ENCODE data around the gene PSORS1C2. TPM values are rescaled to one million over a fixed set of nuclear protein-coding genes. Genes with fewer than 3 reads are reported as not detected.

The PSORS1C2 gene
- total RNA-seq, 1 donor from 2014 or later = 0.38 TPM

GRCh38 chr6:31144970-31145340, 6.1 kb upstream of the PSORS1C2 start:
- Mint-ChIP-seq H3K9me3 (ENCODE audit: unreplicated experiment) (no peaks in the 10 kb centered on the region), H3K27me3 (ENCODE audit: unreplicated experiment) (peaks cover 4% of the 10 kb centered on the region), H3K27ac (ENCODE audit: unreplicated experiment) (no peak overlapping the region), H3K36me3 (ENCODE audit: low read depth, unreplicated experiment) (peaks cover 6% of the 10 kb centered on the region), H3K4me3 (ENCODE audit: unreplicated experiment) (no peak overlapping the region), H3K4me1 (ENCODE audit: unreplicated experiment) (peaks cover 15% of the 10 kb centered on the region)
- TF ChIP-seq CTCF (IDR thresholded peaks at IDR 0.05; ENCODE audit: unreplicated experiment) = no peak
- DNase-seq (ENCODE audit: low spot score) = no peak

- no peak for DNase-seq (ENCODE audit: low spot score)
- H3K27ac Mint-ChIP-seq (ENCODE audit: unreplicated experiment) = no peak overlapping the region
- H3K36me3 Mint-ChIP-seq (ENCODE audit: low read depth, unreplicated experiment) = peaks cover 6% of the 10 kb centered on the region
- no peak for TF ChIP-seq CTCF (IDR thresholded peaks at IDR 0.05; ENCODE audit: unreplicated experiment)
- H3K4me1 Mint-ChIP-seq (ENCODE audit: unreplicated experiment) = peaks cover 20% of the 10 kb centered on the region
- H3K4me3 Mint-ChIP-seq (ENCODE audit: unreplicated experiment) = no peak overlapping the region
- peaks cover 5% of the 10 kb centered on the region for H3K27me3 Mint-ChIP-seq (ENCODE audit: unreplicated experiment)
- H3K9me3 Mint-ChIP-seq (ENCODE audit: unreplicated experiment) = no peaks in the 10 kb centered on the region
Observed at GRCh38 chr6:31144296-31144969, 5.6 kb upstream of the PSORS1C2 start.

GRCh38 chr6:31143148-31143547, 4.3 kb upstream of the PSORS1C2 start:
- Mint-ChIP-seq H3K27ac (ENCODE audit: unreplicated experiment) (no peak overlapping the region), H3K4me1 (ENCODE audit: unreplicated experiment) (peaks cover 21% of the 10 kb centered on the region), H3K36me3 (ENCODE audit: low read depth, unreplicated experiment) (peaks cover 9% of the 10 kb centered on the region), H3K27me3 (ENCODE audit: unreplicated experiment) (peaks cover 5% of the 10 kb centered on the region), H3K4me3 (ENCODE audit: unreplicated experiment) (peak overlapping the region; percentile 22), H3K9me3 (ENCODE audit: unreplicated experiment) (no peaks in the 10 kb centered on the region)
- DNase-seq (ENCODE audit: low spot score) = peak; percentile 23
- TF ChIP-seq CTCF (IDR thresholded peaks at IDR 0.05; ENCODE audit: unreplicated experiment) = no peak

- no peak overlapping the region for H3K4me3 Mint-ChIP-seq (ENCODE audit: unreplicated experiment)
- H3K27me3 Mint-ChIP-seq (ENCODE audit: unreplicated experiment) = peaks cover 4% of the 10 kb centered on the region
- no peak for DNase-seq (ENCODE audit: low spot score)
- peak overlapping the region; percentile 4 for H3K27ac Mint-ChIP-seq (ENCODE audit: unreplicated experiment)
- TF ChIP-seq CTCF (IDR thresholded peaks at IDR 0.05; ENCODE audit: unreplicated experiment) = no peak
- no peaks in the 10 kb centered on the region for H3K9me3 Mint-ChIP-seq (ENCODE audit: unreplicated experiment)
- peaks cover 13% of the 10 kb centered on the region for H3K36me3 Mint-ChIP-seq (ENCODE audit: low read depth, unreplicated experiment)
- peaks cover 25% of the 10 kb centered on the region for H3K4me1 Mint-ChIP-seq (ENCODE audit: unreplicated experiment)
Observed at GRCh38 chr6:31142361-31142761, 3.5 kb upstream of the PSORS1C2 start.

GRCh38 chr6:31140643-31141042, 1.8 kb upstream of the PSORS1C2 start:
- peaks cover 10% of the 10 kb centered on the region for H3K36me3 Mint-ChIP-seq (ENCODE audit: low read depth, unreplicated experiment)
- peaks cover 4% of the 10 kb centered on the region for H3K27me3 Mint-ChIP-seq (ENCODE audit: unreplicated experiment)
- no peaks in the 10 kb centered on the region for H3K9me3 Mint-ChIP-seq (ENCODE audit: unreplicated experiment)
- TF ChIP-seq CTCF (IDR thresholded peaks at IDR 0.05; ENCODE audit: unreplicated experiment) = no peak
- peaks cover 25% of the 10 kb centered on the region for H3K4me1 Mint-ChIP-seq (ENCODE audit: unreplicated experiment)
- no peak for DNase-seq (ENCODE audit: low spot score)
- H3K4me3 Mint-ChIP-seq (ENCODE audit: unreplicated experiment) = no peak overlapping the region
- no peak overlapping the region for H3K27ac Mint-ChIP-seq (ENCODE audit: unreplicated experiment)

Data from endothelial cell (in vitro differentiated cells).